Mucosa of descending colon (tissue), 3 donors: Measurements from ENCODE around the gene AP1G1. TPM values are rescaled to one million over a fixed set of nuclear protein-coding genes. Genes with fewer than 3 reads are reported as not detected.

ENCODE experiments used
- ATAC-seq: fragments of 200-7000 bp; cut with Tn5 transposase; one replicate; pipeline ENCODE4 v1.9.1; 2020; ENCODE audit warnings: mild to moderate bottlenecking, moderate library complexity
- DNase-seq, 3 donors: peaks; one replicate each; pipeline ENCODE4 v3.0.0-alpha.2; 2020
- H3K36me3 ChIP-seq: fragments of 200-600 bp; one replicate; pipeline ENCODE4 v1.8.0; 2021; ENCODE audit warnings: low read depth, mild to moderate bottlenecking
- H3K4me1 ChIP-seq: fragments of 200-600 bp; one replicate; pipeline ENCODE4 v1.8.0; 2021; ENCODE audit warnings: low read depth, mild to moderate bottlenecking
- H3K4me3 ChIP-seq: fragments of 200-600 bp; one replicate; pipeline ENCODE4 v1.8.0; 2021; ENCODE audit warnings: mild to moderate bottlenecking
- H3K9me3 ChIP-seq: fragments of 200-600 bp; one replicate; pipeline ENCODE4 v1.8.0; 2021; ENCODE audit warnings: mild to moderate bottlenecking
- CTCF ChIP-seq: fragments of 200-600 bp; IDR thresholded peaks from one replicate; pipeline ENCODE4 v1.8.0; 2022; ENCODE audit warnings: antibody characterized with exemption, mild to moderate bottlenecking
- intact Hi-C, 2 donors: fragments of 100-400 bp; cut with DNase I in 1 of 2; cut with micrococcal nuclease in 1 of 2; formaldehyde crosslinking; loops; one replicate each; pipeline versions ENCODE4 v1.11.0 to v1.11.1; 2022; cut with DNase I, micrococcal nuclease
- total RNA-seq, 3 donors: library from RNA; stranded (reverse); fragmentation: NEBNext Ultra II Directional in 2 of 3; extraction: Animal tissue kit (Norgen Biotek cat#: 25700) in 2 of 3; gene quantifications; one replicate each; pipeline versions ENCODE4 v1.2.1 to v1.2.4, GENCODE V29; 2021 to 2023
- donor health status: DM: no; HTN: no; CAD: no; lungs with moderate emphysema.
- donor health status: DM: no; HTN: no; CAD: no.
- donor health status: DM: no; HTN: yes; CAD: no.

AP1G1 gene
- total RNA-seq, 3 donors from 2014 or later: 82.9 to 108 (median 96.7) TPM

GRCh38 chr16:71778780-71779179 is 29.9 kb downstream of the AP1G1 start:
- ATAC-seq: no peak
- Histone ChIP-seq H3K4me3 (no peak overlapping the region), H3K36me3 (no peaks in the 10 kb centered on the region), H3K9me3 (no peaks in the 10 kb centered on the region), H3K4me1 (no peaks in the 10 kb centered on the region)
- DNase-seq: no peak
- no peak for TF ChIP-seq CTCF
- intact Hi-C loops: no loop called here

- ATAC-seq (no peak), DNase-seq (no peak)
- no peaks in the 10 kb centered on the region for H3K36me3 ChIP-seq
- H3K9me3 ChIP-seq: no peaks in the 10 kb centered on the region
- no peaks in the 10 kb centered on the region for H3K4me1 ChIP-seq
- intact Hi-C loops: no loop called here
- no peak overlapping the region for H3K4me3 ChIP-seq
- TF ChIP-seq CTCF: no peak
These were observed 31.3 kb downstream of the AP1G1 start for GRCh38 chr16:71777329-71777728.

GRCh38 chr16:71775949-71776348 is 32.7 kb downstream of the AP1G1 start:
- no peaks in the 10 kb centered on the region for H3K4me1 ChIP-seq
- H3K36me3 ChIP-seq: no peaks in the 10 kb centered on the region
- TF ChIP-seq CTCF: no peak
- intact Hi-C loops: no loop called here
- no peaks in the 10 kb centered on the region for H3K9me3 ChIP-seq
- no peak for DNase-seq
- ATAC-seq: no peak
- H3K4me3 ChIP-seq: no peak overlapping the region

GRCh38 chr16:71771571-71771970 is 37.1 kb downstream of the AP1G1 start:
- intact Hi-C loops: no loop called here
- Histone ChIP-seq H3K4me1 (no peaks in the 10 kb centered on the region), H3K4me3 (no peak overlapping the region), H3K36me3 (no peaks in the 10 kb centered on the region), H3K9me3 (no peaks in the 10 kb centered on the region)
- DNase-seq: no peak
- TF ChIP-seq CTCF: no peak
- no peak for ATAC-seq

GRCh38 chr16:71769222-71769621 is 39.4 kb downstream of the AP1G1 start:
- no peak overlapping the region for H3K4me3 ChIP-seq
- DNase-seq: no peak
- no peak for ATAC-seq
- no peak for TF ChIP-seq CTCF
- no peaks in the 10 kb centered on the region for H3K9me3 ChIP-seq
- no peaks in the 10 kb centered on the region for H3K36me3 ChIP-seq
- H3K4me1 ChIP-seq: no peaks in the 10 kb centered on the region
- intact Hi-C loops: no loop called here
